DOHH2 (cell line): ENCODE data around the gene PRADC1.

Experiments used
- CTCF ChIP-seq: fragments of 200-600 bp; sonication (generic); IDR thresholded peaks from one replicate; pipeline ENCODE4 v1.5.1; 2014; ENCODE audit warnings: antibody characterized with exemption, mild to moderate bottlenecking, low read depth, low read length; ENCODE audit not compliant: poor library complexity, severe bottlenecking
- EZH2phosphoT487 ChIP-seq: fragments of 200-600 bp; sonication (generic); IDR thresholded peaks from 2 replicates; pipeline ENCODE4 v1.6.1; 2017; ENCODE audit warnings: borderline replicate concordance, mild to moderate bottlenecking, antibody characterized with exemption, low read length, moderate library complexity, mixed read lengths

GRCh38 chr2:73269686-73270465 is 36.8 kb upstream of the PRADC1 start:
- TF ChIP-seq CTCF (no peak), EZH2phosphoT487 (no peak)
